Esophagus squamous epithelium (tissue), 5 donors: ENCODE measurements around the gene CYTH3. TPM values are rescaled to one million over a fixed set of nuclear protein-coding genes. Genes with fewer than 3 reads are reported as not detected.
"Not testable (repeated sequence)": the region's sequence is repeated elsewhere in the genome, so short reads cannot be mapped to it uniquely, and the experiment has no call there.

Experiments used
- DNase-seq: peaks from one replicate; lab custom pipeline; 2025; lab: John Stamatoyannopoulos, UW
- H3K27ac ChIP-seq, 4 donors: fragments of 200-600 bp; sonication (generic); one replicate each; pipeline ENCODE4 v1.5.1; 2016 to 2019; ENCODE audit warnings: mild to moderate bottlenecking in 1 of 4
- H3K27me3 ChIP-seq, 4 donors: fragments of 200-600 bp; sonication (generic); 1 replicate in 3 of 4; 2 replicates in 1 of 4; pipeline versions ENCODE4 v1.5.1 to v1.6.0; 2017 to 2021; ENCODE audit warnings: antibody characterized with exemption in 1 of 4
- H3K36me3 ChIP-seq, 3 donors: fragments of 200-600 bp; sonication (generic); one replicate each; pipeline ENCODE4 v1.5.1; 2016 to 2019
- H3K4me1 ChIP-seq, 3 donors: fragments of 200-600 bp; sonication (generic); one replicate each; pipeline ENCODE4 v1.5.1; 2017 to 2019
- H3K4me3 ChIP-seq, 4 donors: fragments of 200-600 bp; sonication (generic); 1 replicate in 3 of 4; 2 replicates in 1 of 4; pipeline ENCODE4 v1.5.1; 2016 to 2019; ENCODE audit warnings: mild to moderate bottlenecking in 2 of 4, moderate library complexity in 1 of 4
- H3K9me3 ChIP-seq, 3 donors: fragments of 200-600 bp; sonication (generic); one replicate each; pipeline ENCODE4 v1.5.1; 2016 to 2019
- POLR2A ChIP-seq, 4 donors: fragments of 450-650 bp; IDR thresholded peaks; one replicate each; pipeline ENCODE4 v1.6.1; 2017; ENCODE audit warnings: antibody characterized with exemption in 4 of 4, mild to moderate bottlenecking in 4 of 4, moderate library complexity in 3 of 4
- WGBS, 2 donors: methylation state at CpG; one replicate each; pipeline ENCODE4 v1.1.5; 2018; 5-methylcytosine and 5-hydroxymethylcytosine counted together
- intact Hi-C: fragments of 100-400 bp; cut with DNase I; formaldehyde crosslinking; loops from one replicate; pipeline ENCODE4 v1.15.0; 2022
- total RNA-seq, 4 donors: library from RNA; depleted of rRNA; stranded (reverse); fragments of >200 nt; gene quantifications; one replicate each; pipeline ENCODE4 v1.1.0, GENCODE V29; 2016
- TF ChIP-seq, protein P1 (sequence below), 6 experiments: fragments of 450-650 bp in 4 of 6; fragments of 200-600 bp in 2 of 6; sonication (generic) in 2 of 6; IDR thresholded peaks; one replicate each; pipeline ENCODE4 v1.5.1; 2016 to 2019; ENCODE audit warnings: antibody characterized with exemption in 6 of 6, mild to moderate bottlenecking in 4 of 6, moderate library complexity in 4 of 6
- donor health status: DM: yes; HTN: yes; CAD: no.

The CYTH3 gene
- total RNA-seq, 4 donors from 2014 or later = 11.5 to 27.7 (median 12.7) TPM

GRCh38 chr7:6226194-6226799 is 46.1 kb downstream of the CYTH3 start:
- peak overlapping the region in 2 of 4 donors; percentile 77 for H3K27ac ChIP-seq
- no peaks in the 10 kb centered on the region for H3K27me3 ChIP-seq
- intact Hi-C loops = no loop called here
- no peak for TF ChIP-seq POLR2A (IDR thresholded peaks at IDR 0.05)
- TF ChIP-seq, protein P1, sequence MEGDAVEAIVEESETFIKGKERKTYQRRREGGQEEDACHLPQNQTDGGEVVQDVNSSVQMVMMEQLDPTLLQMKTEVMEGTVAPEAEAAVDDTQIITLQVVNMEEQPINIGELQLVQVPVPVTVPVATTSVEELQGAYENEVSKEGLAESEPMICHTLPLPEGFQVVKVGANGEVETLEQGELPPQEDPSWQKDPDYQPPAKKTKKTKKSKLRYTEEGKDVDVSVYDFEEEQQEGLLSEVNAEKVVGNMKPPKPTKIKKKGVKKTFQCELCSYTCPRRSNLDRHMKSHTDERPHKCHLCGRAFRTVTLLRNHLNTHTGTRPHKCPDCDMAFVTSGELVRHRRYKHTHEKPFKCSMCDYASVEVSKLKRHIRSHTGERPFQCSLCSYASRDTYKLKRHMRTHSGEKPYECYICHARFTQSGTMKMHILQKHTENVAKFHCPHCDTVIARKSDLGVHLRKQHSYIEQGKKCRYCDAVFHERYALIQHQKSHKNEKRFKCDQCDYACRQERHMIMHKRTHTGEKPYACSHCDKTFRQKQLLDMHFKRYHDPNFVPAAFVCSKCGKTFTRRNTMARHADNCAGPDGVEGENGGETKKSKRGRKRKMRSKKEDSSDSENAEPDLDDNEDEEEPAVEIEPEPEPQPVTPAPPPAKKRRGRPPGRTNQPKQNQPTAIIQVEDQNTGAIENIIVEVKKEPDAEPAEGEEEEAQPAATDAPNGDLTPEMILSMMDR (IDR thresholded peaks at IDR 0.05) = no peak
- WGBS, 2 donors = 30 to 43% methylated on average over 2 to 3 of the region's 3 CpGs
- no peaks in the 10 kb centered on the region for H3K36me3 ChIP-seq
- no peak overlapping the region for H3K4me3 ChIP-seq
- H3K4me1 ChIP-seq = peaks cover 3 to 71% (median 27%) of the 10 kb centered on the region in 3 donors
- no peak for DNase-seq
- no peaks in the 10 kb centered on the region for H3K9me3 ChIP-seq

- WGBS, 2 donors = 65 to 68% methylated on average over 4 of the region's 4 CpGs
- H3K4me3 ChIP-seq, DNase-seq, H3K36me3 ChIP-seq, H3K27me3 ChIP-seq, intact Hi-C loops, H3K27ac ChIP-seq, H3K9me3 ChIP-seq: not testable (repeated sequence)
- peaks cover 4 to 62% (median 22%) of the 10 kb centered on the region in 3 donors for H3K4me1 ChIP-seq
Observed at GRCh38 chr7:6223411-6223810, 49.0 kb downstream of the CYTH3 start.

DNA sequence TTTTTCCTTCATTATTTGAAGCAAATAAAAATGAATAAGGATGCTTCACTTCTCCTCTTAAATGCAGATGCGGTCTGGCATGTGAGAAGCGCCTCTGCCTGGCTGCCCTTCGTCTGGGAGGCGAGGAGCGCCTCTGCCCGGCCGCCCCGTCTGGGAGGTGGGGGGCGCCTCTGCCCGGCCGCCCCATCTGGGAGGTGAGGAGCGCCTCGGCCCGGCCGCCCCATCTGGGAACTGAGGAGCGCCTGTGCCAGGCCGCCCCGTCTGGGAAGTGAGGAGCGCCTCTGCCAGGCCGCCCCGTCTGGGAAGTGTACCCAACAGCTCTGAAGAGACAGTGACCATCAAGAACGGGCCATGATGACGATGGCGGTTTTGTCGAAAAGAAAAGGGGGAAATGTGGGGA is 49.4 kb downstream of the CYTH3 start:
- intact Hi-C loops, H3K9me3 ChIP-seq, H3K27me3 ChIP-seq, H3K36me3 ChIP-seq, H3K27ac ChIP-seq, H3K4me3 ChIP-seq, DNase-seq: not testable (repeated sequence)
- WGBS, 2 donors = 88 to 90% methylated on average over 2 to 5 of the region's 25 CpGs
- peaks cover 4 to 58% (median 18%) of the 10 kb centered on the region in 3 donors for H3K4me1 ChIP-seq

DNA sequence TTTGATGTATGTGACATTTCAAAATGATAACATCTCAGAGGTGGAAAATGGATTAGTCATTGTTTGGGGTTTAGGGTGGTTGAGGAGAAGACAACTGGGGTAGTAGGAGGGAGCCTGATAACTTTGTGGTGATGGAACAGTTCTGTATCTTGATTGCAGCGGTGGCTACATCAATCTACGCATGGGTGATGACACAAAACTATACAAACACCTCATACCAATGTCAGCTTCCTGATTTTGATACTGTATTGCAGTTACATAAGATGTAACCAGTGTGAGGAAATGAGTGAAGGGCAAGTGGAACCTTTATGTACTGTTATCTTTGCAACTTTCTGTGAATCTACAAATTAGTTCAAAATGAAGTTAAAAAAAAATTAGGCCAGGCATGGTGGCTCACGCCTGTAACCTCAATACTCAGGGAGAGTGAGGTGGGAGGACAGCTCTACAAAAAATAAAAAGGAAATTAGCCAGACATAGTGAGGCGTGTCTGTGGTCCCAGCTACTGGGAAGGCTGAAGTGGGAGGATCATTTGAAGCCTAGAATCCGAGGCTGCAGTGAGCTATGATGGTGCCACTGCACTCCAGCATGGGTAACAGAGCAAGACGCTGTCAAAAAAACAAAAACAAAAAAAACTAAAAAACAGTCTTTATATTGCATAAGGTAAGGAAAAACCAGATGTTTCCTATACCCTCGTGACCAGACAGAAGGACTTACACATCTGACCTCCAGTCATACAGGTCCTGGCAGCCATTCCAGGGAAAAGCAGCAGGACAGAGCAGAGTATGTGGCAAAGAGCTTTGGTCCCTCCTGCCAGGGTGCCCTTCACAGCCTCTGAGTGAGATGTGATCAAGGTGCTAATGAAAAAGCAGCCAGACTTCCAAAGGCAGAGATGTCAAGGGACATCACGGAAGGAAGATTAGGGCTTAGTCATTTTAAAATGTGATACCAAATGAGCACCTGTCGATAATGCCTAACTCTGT is 50.8 kb downstream of the CYTH3 start:
- no peak for TF ChIP-seq POLR2A (IDR thresholded peaks at IDR 0.05)
- TF ChIP-seq, protein P1 (IDR thresholded peaks at IDR 0.05) = no peak
- no peaks in the 10 kb centered on the region for H3K27me3 ChIP-seq
- H3K36me3 ChIP-seq = no peaks in the 10 kb centered on the region
- H3K4me1 ChIP-seq = peaks cover 4 to 44% (median 13%) of the 10 kb centered on the region in 3 donors
- 73% methylated on average over 9 of the region's 9 CpGs for WGBS, 2 donors
- DNase-seq = no peak
- H3K9me3 ChIP-seq = no peaks in the 10 kb centered on the region
- H3K27ac ChIP-seq = no peak overlapping the region
- H3K4me3 ChIP-seq = no peak overlapping the region
- intact Hi-C loops = no loop called here

- Histone ChIP-seq H3K9me3 (no peaks in the 10 kb centered on the region), H3K4me1 (peaks cover 4 to 30% (median 6%) of the 10 kb centered on the region in 3 donors), H3K4me3 (no peak overlapping the region), H3K36me3 (no peaks in the 10 kb centered on the region), H3K27ac (peak overlapping the region in 1 of 4 donors; percentile 21), H3K27me3 (no peaks in the 10 kb centered on the region)
- 70 to 76% methylated on average over 3 of the region's 3 CpGs for WGBS, 2 donors
- TF ChIP-seq, protein P1 (IDR thresholded peaks at IDR 0.05) = no peak
- TF ChIP-seq POLR2A (IDR thresholded peaks at IDR 0.05) = no peak
- intact Hi-C loops = no loop called here
- no peak for DNase-seq
Observed at GRCh38 chr7:6218329-6218728, 54.1 kb downstream of the CYTH3 start.

DNA sequence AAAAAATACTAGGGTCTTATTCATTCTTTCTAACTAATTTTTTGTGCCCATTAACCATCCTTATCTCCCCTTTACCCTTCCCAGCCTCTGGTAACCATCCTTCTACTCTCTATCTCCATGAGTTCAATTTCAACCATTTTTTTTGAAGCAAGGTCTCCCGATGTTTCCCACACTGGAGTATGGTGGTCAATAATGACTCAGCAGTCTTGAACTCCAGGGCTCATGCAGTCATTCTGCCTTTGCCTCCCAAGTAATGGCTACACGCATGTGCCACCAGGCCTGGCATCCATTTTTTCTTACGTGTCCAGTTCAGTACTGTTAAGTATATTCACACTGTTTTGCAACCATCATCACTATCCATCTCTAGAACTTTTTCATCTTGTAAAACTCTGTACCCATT is 60.4 kb downstream of the CYTH3 start:
- Histone ChIP-seq H3K27ac (no peak overlapping the region), H3K27me3 (no peaks in the 10 kb centered on the region), H3K4me1 (peaks cover 0 to 11% (median 11%) of the 10 kb centered on the region in 3 donors), H3K4me3 (no peak overlapping the region), H3K36me3 (no peaks in the 10 kb centered on the region), H3K9me3 (no peaks in the 10 kb centered on the region)
- WGBS, 2 donors = 92 to 94% methylated on average over 3 of the region's 3 CpGs
- TF ChIP-seq POLR2A (IDR thresholded peaks at IDR 0.05) = no peak
- TF ChIP-seq, protein P1 (IDR thresholded peaks at IDR 0.05) = no peak
- intact Hi-C loops = no loop called here
- DNase-seq = no peak
